ENCODE data around the gene MAGEF1.

MAGEF1 gene

GRCh38 chr3:184677344-184678316 is 34.2 kb downstream of the MAGEF1 start:
- TF ChIP-seq REST (IDR thresholded peaks at IDR 0.05; ENCODE audit: insufficient read depth in 1 of 2, low read depth in 2 of 2, low read length in 2 of 2), result no peak
- TF ChIP-seq TAF1 (IDR thresholded peaks at IDR 0.05; ENCODE audit: borderline replicate concordance, insufficient read depth, low read length), result no peak
- no peak for TF ChIP-seq POLR2AphosphoS5 (IDR thresholded peaks at IDR 0.05; ENCODE audit: low read depth, low read length)
- no peak for TF ChIP-seq SIN3A (IDR thresholded peaks at IDR 0.05; ENCODE audit: borderline replicate concordance, insufficient read depth, low read length)
- TF ChIP-seq FOXP2 (optimal IDR thresholded peaks at IDR 0.05; ENCODE audit: borderline replicate concordance, extremely low read depth, extremely low read length, insufficient read depth), result no peak

- TF ChIP-seq FOXP2 (optimal IDR thresholded peaks at IDR 0.05; ENCODE audit: borderline replicate concordance, extremely low read depth, extremely low read length, insufficient read depth) (no peak), TAF1 (IDR thresholded peaks at IDR 0.05; ENCODE audit: borderline replicate concordance, insufficient read depth, low read length) (no peak), POLR2AphosphoS5 (IDR thresholded peaks at IDR 0.05; ENCODE audit: low read depth, low read length) (no peak)
Observed at GRCh38 chr3:184676927-184677326, 34.9 kb downstream of the MAGEF1 start.

- TF ChIP-seq POLR2AphosphoS5 (IDR thresholded peaks at IDR 0.05; ENCODE audit: low read depth, low read length) (no peak), REST (IDR thresholded peaks at IDR 0.05; ENCODE audit: insufficient read depth in 1 of 2, low read depth in 2 of 2, low read length in 2 of 2) (no peak), TAF1 (IDR thresholded peaks at IDR 0.05; ENCODE audit: borderline replicate concordance, insufficient read depth, low read length) (no peak), FOXP2 (optimal IDR thresholded peaks at IDR 0.05; ENCODE audit: borderline replicate concordance, extremely low read depth, extremely low read length, insufficient read depth) (no peak), SIN3A (IDR thresholded peaks at IDR 0.05; ENCODE audit: borderline replicate concordance, insufficient read depth, low read length) (no peak)
Observed at GRCh38 chr3:184674626-184675025, 37.2 kb downstream of the MAGEF1 start.

GRCh38 chr3:184672977-184673870 is 38.6 kb downstream of the MAGEF1 start:
- TF ChIP-seq SIN3A (IDR thresholded peaks at IDR 0.05; ENCODE audit: borderline replicate concordance, insufficient read depth, low read length), result no peak

- no peak for TF ChIP-seq REST (IDR thresholded peaks at IDR 0.05; ENCODE audit: insufficient read depth in 1 of 2, low read depth in 2 of 2, low read length in 2 of 2)
- TF ChIP-seq FOXP2 (optimal IDR thresholded peaks at IDR 0.05; ENCODE audit: borderline replicate concordance, extremely low read depth, extremely low read length, insufficient read depth), result no peak
- no peak for TF ChIP-seq SIN3A (IDR thresholded peaks at IDR 0.05; ENCODE audit: borderline replicate concordance, insufficient read depth, low read length)
- TF ChIP-seq POLR2AphosphoS5 (IDR thresholded peaks at IDR 0.05; ENCODE audit: low read depth, low read length), result no peak
- no peak for TF ChIP-seq TAF1 (IDR thresholded peaks at IDR 0.05; ENCODE audit: borderline replicate concordance, insufficient read depth, low read length)
Observed at GRCh38 chr3:184672335-184672734, 39.5 kb downstream of the MAGEF1 start.
